H54 (cell line): ENCODE results near the gene ARHGEF28.

ENCODE experiments used
- DNase-seq: peaks from one replicate; pipeline ENCODE4 v3.0.0; 2011; ENCODE audit warnings: low spot score, mixed read lengths; ENCODE audit not compliant: insufficient read length
- FAIRE-seq: peaks from 3 replicates; lab custom pipeline; 2011; peaks lifted over from hg19 to GRCh38; lab: Jason Lieb, UNC
- POLR2A ChIP-seq: IDR thresholded peaks from 2 replicates; pipeline ENCODE4 v1.6.1; 2011; ENCODE audit warnings: low read depth, mild to moderate bottlenecking, low read length

Gene ARHGEF28

GRCh38 chr5:73702951-73703350 lies 77.0 kb downstream of the ARHGEF28 start:
- no peak for TF ChIP-seq POLR2A
- FAIRE-seq (no peak), DNase-seq (no peak)

GRCh38 chr5:73705364-73705763 lies 79.4 kb downstream of the ARHGEF28 start:
- FAIRE-seq, result no peak
- TF ChIP-seq POLR2A, result no peak

GRCh38 chr5:73706963-73707362 lies 81.0 kb downstream of the ARHGEF28 start:
- no peak for DNase-seq
- no peak for FAIRE-seq
- no peak for TF ChIP-seq POLR2A

More at GRCh38 chr5:73705364-73705763, 79.4 kb downstream of the ARHGEF28 start:
- DNase-seq, result no peak

GRCh38 chr5:73709536-73710129 lies 83.6 kb downstream of the ARHGEF28 start:
- FAIRE-seq (peak; percentile 80), DNase-seq (no peak)
- TF ChIP-seq POLR2A, result no peak

GRCh38 chr5:73716284-73716808 lies 90.3 kb downstream of the ARHGEF28 start:
- FAIRE-seq, result no peak
- TF ChIP-seq POLR2A, result no peak
- DNase-seq, result no peak

- no peak for DNase-seq
- no peak for FAIRE-seq
- TF ChIP-seq POLR2A, result no peak
Measured at GRCh38 chr5:73718762-73719161, 92.8 kb downstream of the ARHGEF28 start.

- no peak for TF ChIP-seq POLR2A
- no peak for FAIRE-seq
- no peak for DNase-seq
Measured at GRCh38 chr5:73719632-73720031, 93.6 kb downstream of the ARHGEF28 start.

GRCh38 chr5:73722231-73722630 lies 96.2 kb downstream of the ARHGEF28 start:
- DNase-seq (no peak), FAIRE-seq (no peak)
- no peak for TF ChIP-seq POLR2A

GRCh38 chr5:73726071-73726470 lies 100.1 kb downstream of the ARHGEF28 start:
- TF ChIP-seq POLR2A, result no peak
- DNase-seq (no peak), FAIRE-seq (no peak)

GRCh38 chr5:73726606-73727231 lies 100.7 kb downstream of the ARHGEF28 start:
- TF ChIP-seq POLR2A, result no peak
- DNase-seq (no peak), FAIRE-seq (no peak)

- no peak for FAIRE-seq
- DNase-seq, result no peak
Measured at GRCh38 chr5:73727470-73727869, 101.5 kb downstream of the ARHGEF28 start.

GRCh38 chr5:73728493-73729273 lies 102.7 kb downstream of the ARHGEF28 start:
- TF ChIP-seq POLR2A, result no peak
- no peak for FAIRE-seq
- DNase-seq, result no peak

More at GRCh38 chr5:73727470-73727869, 101.5 kb downstream of the ARHGEF28 start:
- no peak for TF ChIP-seq POLR2A

GRCh38 chr5:73729329-73729728 lies 103.3 kb downstream of the ARHGEF28 start:
- no peak for TF ChIP-seq POLR2A
- FAIRE-seq (no peak), DNase-seq (no peak)

GRCh38 chr5:73732045-73732444 lies 106.0 kb downstream of the ARHGEF28 start:
- no peak for FAIRE-seq

More at GRCh38 chr5:73732045-73732444, 106.0 kb downstream of the ARHGEF28 start:
- DNase-seq, result no peak
- TF ChIP-seq POLR2A, result no peak
